ENCODE data around the gene PES1.
"Not testable (repeated sequence)": the region's sequence is repeated elsewhere in the genome, so short reads cannot be mapped to it uniquely, and the experiment has no call there.

Gene PES1

DNA sequence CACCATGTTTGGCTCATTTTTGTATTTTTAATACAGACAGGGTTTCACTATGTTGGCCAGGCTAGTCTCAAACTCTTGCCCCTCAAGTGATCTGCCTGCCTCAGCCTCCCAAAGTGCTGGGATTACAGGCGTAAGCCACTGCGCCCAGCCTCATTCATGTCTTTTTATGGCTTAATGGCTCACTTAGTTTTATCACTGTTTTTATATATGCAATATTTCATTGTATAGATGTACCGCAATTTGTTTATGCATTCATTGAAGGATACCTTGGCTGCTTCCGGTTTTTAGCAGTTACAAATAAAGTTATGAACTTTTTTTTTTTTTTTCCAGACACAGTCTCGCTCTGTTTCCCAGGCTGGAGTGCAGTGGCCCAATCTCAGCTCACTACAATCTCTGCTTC is 9.8 kb upstream of the PES1 start:
- TF ChIP-seq, protein P1, sequence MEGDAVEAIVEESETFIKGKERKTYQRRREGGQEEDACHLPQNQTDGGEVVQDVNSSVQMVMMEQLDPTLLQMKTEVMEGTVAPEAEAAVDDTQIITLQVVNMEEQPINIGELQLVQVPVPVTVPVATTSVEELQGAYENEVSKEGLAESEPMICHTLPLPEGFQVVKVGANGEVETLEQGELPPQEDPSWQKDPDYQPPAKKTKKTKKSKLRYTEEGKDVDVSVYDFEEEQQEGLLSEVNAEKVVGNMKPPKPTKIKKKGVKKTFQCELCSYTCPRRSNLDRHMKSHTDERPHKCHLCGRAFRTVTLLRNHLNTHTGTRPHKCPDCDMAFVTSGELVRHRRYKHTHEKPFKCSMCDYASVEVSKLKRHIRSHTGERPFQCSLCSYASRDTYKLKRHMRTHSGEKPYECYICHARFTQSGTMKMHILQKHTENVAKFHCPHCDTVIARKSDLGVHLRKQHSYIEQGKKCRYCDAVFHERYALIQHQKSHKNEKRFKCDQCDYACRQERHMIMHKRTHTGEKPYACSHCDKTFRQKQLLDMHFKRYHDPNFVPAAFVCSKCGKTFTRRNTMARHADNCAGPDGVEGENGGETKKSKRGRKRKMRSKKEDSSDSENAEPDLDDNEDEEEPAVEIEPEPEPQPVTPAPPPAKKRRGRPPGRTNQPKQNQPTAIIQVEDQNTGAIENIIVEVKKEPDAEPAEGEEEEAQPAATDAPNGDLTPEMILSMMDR (IDR thresholded peaks at IDR 0.05; ENCODE audit: insufficient read depth, low read depth, low read length, missing control alignments), result no peak
- no peak for DNase-seq (ENCODE audit: low read depth)
- H3K4me3 ChIP-seq (ENCODE audit: low read length), result no peak overlapping the region

DNA sequence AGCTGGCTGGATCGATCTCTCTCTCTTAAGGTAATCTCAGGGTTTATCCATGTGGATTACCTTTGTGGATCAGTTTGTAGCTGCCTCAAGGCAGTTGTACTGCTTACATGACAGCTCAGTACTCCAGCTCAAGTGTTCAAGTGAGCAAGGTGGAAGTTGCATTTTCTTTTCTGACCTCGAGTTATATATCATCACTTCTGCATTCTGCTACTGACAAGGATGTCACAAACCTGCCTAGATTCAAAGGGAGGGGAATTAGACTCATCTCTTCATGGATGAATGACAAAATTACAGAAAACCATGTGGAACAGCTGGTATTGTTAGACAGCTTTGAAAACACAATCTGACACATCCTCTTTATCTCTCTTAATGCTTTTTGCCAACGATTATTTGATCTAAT is 9.2 kb upstream of the PES1 start:
- H3K4me3 ChIP-seq (ENCODE audit: low read length), result no peak overlapping the region
- TF ChIP-seq, protein P1 (IDR thresholded peaks at IDR 0.05; ENCODE audit: insufficient read depth, low read depth, low read length, missing control alignments), result no peak
- no peak for DNase-seq (ENCODE audit: low read depth)

DNA sequence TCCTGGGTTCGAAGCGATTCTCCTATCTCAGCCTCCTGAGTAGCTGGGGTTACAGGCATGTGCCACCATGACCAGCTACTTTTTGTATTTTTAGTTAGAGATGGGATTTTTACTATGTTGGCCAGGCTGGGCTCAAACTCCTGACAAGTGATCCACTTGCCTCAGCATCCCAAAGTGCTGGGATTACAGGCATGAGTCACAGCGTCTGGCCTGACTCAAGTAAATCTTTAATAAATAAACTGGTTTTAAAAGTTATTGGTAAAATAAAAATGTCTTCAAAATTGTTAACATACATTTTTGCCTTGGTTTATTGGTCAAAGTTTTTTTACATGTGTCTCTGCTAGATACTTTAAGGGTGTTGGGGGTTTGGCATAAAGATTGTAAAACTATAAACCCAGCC is 7.3 kb upstream of the PES1 start:
- no peak overlapping the region for H3K4me3 ChIP-seq (ENCODE audit: low read length)
- TF ChIP-seq, protein P1 (IDR thresholded peaks at IDR 0.05; ENCODE audit: insufficient read depth, low read depth, low read length, missing control alignments), result no peak
- no peak for DNase-seq (ENCODE audit: low read depth)

DNA sequence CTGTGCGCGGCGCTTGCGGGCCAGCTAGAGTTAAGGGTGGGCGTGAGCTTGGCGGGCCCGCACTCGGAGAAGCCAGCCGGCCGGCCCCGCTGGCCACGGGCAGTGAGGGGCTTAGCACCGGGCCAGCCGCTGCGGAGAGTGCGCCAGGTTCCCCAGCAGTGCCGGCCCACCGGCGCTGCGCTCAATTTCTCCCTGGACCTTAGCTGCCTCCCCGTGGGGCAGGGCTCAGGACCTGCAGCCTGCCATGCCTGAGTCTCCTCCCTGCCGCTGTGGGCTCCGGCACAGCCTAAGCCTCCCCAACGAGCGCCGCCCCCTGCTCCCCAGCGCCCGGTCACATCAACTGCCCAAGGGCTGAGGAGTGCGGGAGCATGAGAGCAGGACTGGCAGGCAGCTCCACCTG is 5.2 kb upstream of the PES1 start:
- TF ChIP-seq, protein P1 (IDR thresholded peaks at IDR 0.05; ENCODE audit: insufficient read depth, low read depth, low read length, missing control alignments), result no peak
- no peak for DNase-seq (ENCODE audit: low read depth)
- no peak overlapping the region for H3K4me3 ChIP-seq (ENCODE audit: low read length)

DNA sequence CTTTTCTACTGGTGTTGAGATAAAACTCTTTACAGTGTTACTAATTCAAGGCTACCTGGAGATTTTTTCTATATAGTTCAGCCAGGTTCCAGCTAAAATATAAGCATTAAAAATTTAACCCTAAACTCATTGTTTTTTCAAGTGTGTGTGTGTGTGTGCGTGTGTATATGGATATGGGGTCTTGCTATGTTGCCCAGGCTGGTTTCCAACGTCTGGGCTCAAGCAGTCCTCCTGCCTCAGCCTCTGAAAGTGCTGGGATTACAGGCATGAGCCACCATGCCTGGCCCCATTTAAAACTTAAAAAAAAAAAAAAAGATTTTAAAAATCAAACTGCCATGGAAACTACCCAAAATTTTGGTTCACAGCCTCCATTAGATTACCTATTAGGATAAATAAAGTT is 4.5 kb upstream of the PES1 start:
- DNase-seq (ENCODE audit: low read depth), result no peak
- TF ChIP-seq, protein P1 (IDR thresholded peaks at IDR 0.05; ENCODE audit: insufficient read depth, low read depth, low read length, missing control alignments), result no peak
- no peak overlapping the region for H3K4me3 ChIP-seq (ENCODE audit: low read length)

DNA sequence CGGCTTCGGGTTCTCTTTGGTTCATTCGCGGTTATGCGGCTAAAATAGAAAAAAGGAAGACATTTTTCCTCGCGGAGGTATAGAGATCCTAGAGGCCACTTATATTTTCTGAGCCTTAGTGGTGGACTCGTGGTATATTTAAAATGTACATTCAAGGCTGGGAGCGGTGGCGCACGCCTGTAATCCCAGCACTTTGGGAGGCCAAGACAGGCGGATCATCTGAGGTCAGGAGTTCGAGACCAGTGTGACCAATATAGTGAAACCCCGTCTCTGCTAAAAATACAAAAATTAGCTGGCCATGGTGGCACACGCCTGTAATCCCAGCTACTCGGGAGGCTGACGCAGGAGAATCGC is 627 bp upstream of the PES1 start:
- H3K4me3 ChIP-seq (ENCODE audit: low read length), result peak overlapping the region; percentile 72
- not testable (repeated sequence) for DNase-seq (ENCODE audit: low read depth)

DNA sequence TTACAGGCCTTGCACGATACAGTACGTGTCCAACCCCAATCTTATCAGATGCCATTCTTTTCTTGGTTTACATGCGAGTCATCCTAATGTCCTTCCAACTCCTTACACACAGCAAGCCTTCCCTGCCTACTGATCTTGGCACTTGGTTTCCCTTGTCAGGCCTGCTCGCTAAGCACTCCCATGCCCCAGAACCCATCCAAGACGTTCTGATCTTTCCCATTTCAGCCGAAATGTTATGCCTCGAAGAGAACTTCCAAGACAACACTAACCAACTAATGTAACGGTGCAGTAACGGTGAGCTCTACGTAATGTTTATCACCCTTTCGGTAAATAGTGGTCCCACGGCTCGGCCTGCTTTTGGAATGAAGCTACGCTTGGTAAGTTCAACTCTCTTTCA is 521 bp downstream of the PES1 start:
- H3K4me3 ChIP-seq (ENCODE audit: low read length), result peak overlapping the region; percentile 72

More for the DNA sequence above, 521 bp downstream of the PES1 start:
- TF ChIP-seq, protein P1 (IDR thresholded peaks at IDR 0.05; ENCODE audit: insufficient read depth, low read depth, low read length, missing control alignments), result no peak
- peak; percentile 24 for DNase-seq (ENCODE audit: low read depth)
